T follicular helper cell (primary cell): ENCODE data around the gene ZNF185.
A peak's percentile ranks its signal among the peaks of the same experiment; 100 is the strongest.

Source experiments
- DNase-seq: peaks from one replicate; pipeline ENCODE4 v3.0.0-alpha.2; 2020; ENCODE audit warnings: low read depth

The ZNF185 gene

DNA sequence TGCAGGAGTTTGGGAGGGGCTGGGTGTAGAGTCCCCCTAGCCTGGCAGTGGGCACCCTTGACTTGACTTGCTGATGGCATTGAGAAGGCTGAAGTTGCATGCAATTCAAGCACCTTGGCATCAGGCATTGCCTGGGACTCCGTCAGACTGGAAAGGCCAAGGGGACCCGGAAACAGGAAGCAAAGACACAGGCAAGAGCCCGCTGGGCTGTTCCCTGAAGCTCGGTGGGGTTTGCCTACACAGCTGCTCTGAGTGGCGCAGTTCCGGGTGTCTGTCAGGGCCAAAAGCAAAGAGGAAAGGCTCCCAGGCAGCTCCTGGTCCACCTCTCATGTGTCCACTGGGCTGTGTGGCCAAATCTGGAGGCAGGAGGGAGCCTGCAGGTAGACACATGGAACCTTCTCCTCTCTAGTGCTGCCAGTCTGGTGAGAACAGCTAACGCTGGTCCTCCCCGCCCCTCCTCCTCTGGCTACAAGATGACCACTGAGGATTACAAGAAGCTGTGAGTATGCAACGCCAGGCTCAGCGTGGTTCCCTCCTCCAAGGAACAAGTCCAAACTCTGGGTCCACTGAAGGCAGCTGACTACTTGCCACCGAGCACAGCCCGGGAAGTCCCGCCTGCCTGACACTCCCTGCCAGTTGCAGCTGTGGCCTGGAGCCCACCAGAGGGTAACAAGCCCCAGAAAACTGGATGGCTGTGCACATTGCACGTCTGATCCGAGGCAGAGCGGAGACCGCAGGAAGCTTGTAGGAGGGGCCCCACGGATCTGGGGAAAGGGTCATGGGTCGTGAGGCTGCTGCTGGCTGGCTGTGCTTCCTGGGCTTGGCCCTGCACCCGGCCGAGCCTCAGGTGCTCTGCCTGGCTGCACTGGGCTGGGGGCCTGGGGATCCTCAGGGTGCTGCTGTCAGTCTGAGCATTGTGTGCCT lies 20.1 kb downstream of the ZNF185 start:
- DNase-seq = no peak

DNA sequence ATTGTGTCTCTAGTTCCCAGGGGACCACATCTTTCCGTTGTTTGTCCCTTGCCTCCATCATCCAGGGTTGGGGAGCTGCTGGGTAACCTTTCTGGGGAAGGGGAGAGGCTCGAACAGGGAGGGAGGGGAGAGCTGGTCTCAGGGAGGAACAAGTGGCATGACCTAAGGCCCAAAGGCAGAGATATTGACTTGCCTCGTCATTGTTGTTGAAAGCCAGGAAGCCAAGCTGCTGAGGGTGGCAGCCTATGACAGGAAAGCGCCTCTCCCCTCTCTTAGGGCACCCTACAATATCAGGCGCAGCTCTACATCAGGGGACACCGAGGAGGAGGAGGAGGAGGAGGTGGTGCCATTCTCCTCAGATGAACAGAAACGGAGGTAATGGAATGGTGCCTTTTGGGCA lies 20.8 kb downstream of the ZNF185 start:
- DNase-seq = no peak

DNA sequence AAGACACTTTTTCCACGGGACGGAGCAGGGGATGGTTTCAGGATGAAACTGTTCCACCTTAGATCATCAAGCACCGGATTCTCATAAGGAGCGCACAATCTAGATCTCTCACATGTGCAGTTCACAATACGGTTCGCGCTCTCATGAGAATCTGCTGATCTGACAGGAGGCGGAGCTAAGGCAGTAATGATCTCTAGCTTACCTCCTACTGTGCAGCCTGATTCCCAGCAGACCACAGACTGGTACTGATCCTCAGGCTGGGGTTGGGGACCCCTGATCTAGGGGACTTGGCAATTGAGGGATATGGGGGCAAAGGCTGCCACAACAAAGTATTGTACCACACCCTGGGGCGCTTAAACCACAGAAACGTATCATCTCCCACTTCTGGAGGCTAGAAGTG lies 25.7 kb downstream of the ZNF185 start:
- no peak for DNase-seq

DNA sequence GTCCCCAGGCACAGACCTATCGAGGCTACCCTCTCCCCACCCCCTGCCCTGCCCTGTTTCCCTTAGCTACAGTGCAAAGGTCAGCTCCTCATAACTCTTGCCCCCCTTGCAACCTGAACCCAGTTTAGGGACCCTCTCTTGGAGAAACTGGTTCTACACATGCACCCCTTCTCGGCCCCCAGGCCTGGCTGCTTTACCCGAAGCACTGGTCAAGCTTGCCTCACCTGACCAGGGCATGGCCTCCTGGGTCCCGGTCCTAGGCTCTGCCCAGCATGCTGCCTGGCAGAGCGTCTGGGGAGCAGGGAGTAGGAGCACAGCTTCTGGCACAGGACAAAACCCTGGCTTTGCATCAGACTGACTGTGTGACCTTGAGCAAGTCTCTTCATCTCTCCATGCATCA lies 28.0 kb downstream of the ZNF185 start:
- DNase-seq = no peak

DNA sequence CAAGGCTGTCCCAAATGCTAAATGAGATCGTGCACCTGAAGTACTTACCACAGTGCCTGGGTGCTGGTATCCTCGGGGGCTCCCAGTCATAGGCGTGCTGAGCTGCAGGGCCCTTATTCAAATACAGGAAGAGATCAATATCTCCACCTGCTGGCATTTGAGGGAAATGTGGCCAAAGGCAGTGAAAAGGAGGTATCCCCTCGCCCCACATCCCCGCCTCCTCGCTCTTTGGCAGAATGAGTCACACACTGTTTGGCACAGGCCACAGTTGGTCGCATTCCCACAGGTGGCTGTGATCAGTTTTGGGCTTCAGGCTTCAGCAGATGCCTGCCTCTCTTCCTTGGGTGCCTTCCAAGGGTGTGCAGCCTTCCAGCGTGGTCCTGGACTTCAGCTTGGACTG lies 28.4 kb downstream of the ZNF185 start:
- DNase-seq = no peak

DNA sequence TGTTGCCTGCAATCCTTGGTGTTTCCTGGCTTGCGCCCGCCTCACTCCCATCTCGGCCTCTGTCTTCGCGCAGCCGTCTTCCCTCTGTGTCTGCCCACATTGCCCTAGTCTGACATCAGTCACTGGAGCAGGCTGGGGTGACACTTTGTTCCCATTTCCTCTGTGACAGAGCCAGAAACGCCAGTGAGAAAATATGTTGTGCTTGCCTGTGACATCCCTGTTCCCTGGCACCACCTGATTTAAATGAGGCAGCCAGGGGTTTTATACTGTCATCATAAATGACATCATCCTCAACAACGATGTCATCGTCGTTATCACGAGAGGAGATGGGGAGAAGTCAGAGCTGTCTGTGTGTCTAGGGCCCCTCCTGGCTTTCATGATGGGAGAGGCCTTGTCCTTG lies 29.1 kb downstream of the ZNF185 start:
- DNase-seq = no peak

DNA sequence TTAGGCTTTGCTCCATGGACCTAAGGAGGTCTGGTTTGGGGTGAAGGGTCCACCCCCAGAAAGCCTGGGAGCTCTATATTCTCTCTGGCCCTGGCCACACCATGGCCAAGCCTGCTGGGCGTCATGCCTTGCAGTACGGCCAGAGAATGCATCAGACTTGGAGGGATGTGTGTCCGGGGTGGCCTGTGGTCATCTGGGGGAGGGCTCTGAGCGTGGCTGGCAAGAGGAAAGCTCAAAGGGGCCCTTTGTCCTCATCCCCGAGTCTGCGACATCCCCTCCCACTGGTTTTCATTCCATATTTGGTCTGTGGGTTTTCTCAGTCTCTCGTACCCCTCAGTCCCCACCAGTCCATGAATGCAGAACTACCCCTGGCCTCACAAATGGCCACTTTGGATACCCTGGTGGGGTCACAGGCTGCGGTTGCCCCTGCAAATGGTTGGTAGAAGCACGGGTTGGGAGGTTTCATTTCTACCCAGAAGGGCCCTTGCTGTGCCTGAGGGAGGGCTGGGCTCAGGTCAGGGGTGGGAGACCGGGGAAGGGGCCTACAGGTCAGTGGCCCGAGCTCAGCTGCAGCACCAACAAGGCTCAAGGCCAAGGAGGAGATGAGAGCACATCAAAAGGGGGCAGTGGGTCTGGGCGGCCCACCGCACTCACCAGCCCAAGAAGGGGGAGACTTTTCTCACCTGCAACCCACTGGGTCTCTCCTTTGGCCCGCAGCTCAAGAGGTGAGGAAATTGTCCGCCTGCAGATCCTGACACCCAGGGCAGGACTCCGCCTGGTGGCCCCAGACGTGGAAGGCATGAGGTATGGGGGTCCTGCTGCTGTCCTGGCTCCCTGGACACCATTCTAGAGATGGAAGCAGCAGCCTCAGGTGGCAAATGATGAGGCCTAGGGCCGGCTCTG lies 30.2 kb downstream of the ZNF185 start:
- no peak for DNase-seq

DNA sequence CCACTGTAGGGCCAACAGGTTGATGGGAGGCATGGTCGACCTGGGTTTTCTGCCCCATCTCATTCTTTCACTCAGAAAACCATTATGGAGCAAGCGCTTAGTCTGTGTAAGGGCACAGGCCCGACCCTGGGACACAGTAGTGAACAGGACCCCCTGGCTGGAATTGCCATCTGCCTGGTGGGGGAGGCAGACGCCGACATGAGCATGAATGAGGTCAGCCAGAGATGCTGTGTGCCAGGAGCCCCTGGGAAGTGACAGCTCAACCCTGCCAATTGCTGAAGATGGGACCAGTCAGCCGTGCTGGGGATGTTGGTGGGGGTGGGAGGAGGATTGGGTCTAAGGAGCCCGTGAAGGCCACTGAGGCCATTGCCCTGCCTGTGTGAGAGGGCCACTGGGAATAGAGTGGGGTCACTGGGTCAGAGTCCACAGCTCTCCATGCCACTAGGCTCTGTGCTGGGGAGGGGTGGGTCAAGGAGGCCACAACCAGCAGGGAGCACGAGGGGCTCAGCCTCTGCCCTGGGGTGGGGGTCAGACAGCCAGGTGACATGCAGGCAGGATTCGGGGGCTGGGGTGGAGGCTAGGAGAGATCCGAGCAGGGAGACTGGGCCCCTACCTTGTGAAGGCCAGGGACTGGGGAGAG lies 31.0 kb downstream of the ZNF185 start:
- no peak for DNase-seq

DNA sequence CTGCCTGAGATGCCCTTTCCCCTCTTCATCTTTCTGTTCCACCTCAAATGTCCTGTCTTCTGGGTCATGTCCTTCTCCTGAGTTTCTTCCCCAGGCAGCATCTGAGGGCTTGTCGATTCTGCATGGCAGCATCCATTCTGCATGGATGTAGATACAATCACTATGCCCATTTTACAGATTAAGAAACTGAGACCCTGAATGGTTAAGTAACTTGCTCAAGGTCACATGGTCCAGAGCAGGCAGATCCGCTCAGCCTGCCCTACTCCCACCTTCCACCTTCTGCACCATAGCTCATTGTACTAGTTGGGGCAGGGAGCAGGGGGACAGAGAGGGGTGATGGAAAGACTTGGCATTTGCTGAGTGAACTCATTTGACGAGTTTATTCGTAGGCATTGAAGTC lies 32.0 kb downstream of the ZNF185 start:
- DNase-seq = no peak

DNA sequence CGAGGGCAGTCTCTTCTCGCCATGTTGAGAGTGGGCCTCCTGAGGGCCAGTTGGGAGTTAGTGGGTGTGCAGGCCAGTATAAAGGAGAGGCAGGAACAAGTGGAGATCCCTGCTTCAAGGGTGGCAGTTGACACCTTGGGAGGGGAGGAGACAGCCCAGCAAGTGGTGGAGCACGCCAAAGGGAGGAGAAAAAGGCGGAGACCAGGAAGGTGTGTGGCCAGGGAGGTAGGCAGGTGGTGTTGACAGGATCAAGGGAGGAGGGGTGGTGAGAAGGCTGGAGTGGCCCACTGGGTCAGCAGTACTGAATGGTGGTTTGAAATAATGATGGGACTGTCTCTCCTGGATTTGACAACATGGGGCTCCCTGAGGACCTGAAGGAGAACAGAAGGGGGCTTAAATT lies 32.6 kb downstream of the ZNF185 start:
- no peak for DNase-seq

DNA sequence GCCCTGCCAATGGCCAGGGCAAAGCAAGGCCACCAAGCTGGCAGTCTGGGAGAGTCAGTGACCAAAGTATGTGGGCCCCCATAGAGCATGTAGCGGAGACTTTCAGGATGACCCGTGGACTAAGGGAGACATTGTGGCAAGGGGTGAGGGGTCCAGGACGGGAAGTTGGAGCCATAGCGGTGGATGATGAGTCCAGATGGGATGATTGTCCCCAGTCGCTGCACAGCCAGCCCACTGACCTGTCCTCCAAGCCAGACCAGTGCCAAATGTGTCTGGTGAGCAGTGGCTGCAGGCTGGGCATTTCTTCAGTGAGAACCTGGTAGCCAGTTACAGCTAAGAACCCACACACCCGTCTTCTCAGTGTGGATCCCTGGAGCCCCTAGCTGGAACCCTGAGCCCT lies 34.3 kb downstream of the ZNF185 start:
- no peak for DNase-seq

DNA sequence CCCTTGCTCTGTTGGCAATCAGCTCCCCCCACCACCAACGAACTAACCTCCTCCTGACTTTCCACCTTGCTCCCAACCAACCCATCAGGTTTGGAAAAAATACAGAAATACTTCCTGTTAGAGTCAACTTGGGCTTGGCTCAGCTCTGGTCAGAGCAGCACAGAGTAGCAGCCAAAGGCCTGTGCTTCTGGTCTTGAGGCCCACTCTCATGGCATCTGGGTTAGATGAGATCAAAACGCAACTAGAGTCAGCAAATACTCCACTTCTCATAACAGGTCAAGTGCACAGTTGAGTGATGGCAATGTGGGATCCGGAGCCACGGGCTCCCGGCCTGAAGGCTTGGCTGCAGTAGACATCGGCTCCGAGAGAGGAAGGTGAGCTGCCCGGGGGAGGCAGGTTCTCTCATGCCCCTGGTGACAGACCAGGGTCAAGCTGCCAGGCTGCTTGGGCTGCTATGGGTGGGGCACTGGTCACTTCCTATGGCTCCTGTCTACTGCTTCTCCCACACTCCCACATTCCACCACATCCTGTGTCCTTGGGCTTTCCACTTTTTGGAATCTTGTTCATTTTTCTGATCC lies 34.8 kb downstream of the ZNF185 start:
- no peak for DNase-seq

DNA sequence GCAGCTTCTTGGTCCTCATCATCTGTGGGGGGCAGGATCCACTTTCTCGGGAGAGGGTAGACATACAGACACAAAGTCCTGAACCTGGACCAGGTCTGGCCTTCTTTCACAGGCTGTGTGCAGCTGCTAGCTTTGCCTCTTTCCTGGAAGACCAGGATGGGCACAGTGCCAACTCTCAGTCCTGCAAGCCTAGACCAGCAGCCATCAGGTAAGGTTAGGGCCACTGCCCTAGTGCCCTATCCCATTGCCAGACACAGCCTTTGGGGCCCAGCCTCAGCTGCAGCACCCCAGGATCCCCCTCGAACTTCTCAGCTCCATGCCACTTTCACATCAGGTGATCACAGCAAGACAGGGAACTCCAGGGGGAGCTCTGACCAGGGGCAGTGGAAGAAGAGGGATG lies 38.4 kb downstream of the ZNF185 start:
- DNase-seq = no peak

DNA sequence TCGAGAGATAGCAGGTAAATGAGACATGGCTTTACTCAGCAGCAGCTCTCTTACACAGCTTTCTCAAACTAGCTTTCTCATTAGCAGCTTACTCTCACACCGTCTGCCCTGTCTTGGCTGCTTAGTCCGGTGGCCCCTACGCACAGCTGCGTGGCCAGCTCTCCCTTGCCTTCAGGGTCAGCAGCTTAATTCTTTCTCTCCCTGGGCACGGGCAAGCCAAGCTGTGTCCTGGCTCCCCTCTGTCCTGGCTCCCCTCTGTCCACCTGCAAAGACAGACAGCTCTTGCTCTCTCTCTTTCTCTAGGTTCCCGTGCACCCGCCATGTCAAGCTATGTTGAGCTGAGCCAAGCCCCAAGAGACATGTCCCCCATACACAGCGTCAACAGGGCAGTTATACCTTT lies 39.4 kb downstream of the ZNF185 start:
- DNase-seq = no peak

DNA sequence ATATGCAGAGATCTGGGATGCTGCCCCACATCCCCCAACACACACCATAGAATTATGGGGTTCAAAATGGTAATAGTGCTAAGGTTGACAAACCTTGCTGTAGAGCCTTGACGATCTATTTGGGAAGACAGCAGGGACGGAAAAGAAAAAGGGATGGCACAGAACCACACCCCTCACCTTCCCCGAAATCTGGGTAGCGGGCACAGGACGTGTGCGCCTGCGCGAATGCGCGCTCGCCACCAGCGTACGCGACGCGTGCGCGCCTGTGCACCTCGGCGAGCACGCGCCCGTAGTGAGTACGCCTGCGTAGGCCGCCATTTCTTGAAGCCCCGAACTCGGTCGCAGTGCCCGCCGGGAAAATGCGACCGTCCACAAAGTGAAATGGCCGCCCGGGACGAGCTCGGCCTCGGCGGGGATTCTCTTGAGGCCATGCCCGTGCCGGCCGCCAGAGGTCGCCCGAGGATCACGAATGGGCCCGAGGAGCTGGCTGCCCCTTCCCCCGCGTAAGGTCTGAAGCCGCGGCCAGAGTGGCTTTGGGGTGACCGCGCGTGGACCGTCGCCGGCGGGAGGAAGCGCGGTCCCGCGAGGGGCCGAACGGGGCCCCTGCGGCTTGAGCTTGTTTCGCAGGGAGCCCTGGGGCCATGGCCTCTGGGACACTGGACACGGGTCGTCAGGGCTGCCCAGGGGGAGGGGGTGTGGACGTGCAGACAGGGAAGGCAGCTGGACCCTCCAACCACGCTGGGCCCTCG lies 43.6 kb downstream of the ZNF185 start:
- DNase-seq = peak; percentile 85

DNA sequence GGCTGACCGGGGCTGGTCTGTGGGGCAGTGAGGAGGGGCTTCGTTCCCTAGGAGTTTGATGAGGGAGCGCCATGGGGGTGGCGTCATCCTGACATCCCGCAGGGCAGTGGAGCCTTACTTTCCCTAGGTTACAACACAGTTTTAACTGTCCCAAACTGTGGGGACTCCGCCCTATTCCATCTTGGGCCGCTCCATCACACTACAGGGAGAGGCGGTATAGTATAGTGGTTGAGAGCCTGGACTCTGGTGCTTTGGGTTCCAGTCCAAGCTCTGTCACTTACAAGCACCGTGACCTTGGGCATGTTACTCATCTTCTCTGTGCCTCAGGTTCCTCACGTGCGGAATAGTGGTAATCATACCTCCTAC lies 44.2 kb downstream of the ZNF185 start:
- no peak for DNase-seq

DNA sequence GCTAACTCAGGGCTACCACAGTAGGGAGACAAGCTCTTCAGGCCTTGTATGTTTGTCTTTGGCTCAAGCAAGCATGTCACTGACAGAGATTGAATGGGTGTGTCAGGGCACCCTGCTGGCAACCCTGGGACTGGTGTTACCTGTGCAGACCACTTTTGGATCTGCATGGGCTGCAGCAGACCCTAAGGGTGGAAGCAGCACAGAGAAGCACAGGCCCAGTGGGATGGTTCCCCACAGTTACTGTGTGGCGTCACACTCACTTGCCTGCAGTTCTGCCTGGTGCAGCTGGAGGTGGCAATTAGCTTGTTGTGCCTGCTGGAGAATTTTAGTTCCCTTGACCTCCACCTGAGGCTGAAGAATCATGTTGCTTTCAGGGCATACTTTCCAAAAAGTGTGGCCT lies 46.0 kb downstream of the ZNF185 start:
- DNase-seq = no peak

DNA sequence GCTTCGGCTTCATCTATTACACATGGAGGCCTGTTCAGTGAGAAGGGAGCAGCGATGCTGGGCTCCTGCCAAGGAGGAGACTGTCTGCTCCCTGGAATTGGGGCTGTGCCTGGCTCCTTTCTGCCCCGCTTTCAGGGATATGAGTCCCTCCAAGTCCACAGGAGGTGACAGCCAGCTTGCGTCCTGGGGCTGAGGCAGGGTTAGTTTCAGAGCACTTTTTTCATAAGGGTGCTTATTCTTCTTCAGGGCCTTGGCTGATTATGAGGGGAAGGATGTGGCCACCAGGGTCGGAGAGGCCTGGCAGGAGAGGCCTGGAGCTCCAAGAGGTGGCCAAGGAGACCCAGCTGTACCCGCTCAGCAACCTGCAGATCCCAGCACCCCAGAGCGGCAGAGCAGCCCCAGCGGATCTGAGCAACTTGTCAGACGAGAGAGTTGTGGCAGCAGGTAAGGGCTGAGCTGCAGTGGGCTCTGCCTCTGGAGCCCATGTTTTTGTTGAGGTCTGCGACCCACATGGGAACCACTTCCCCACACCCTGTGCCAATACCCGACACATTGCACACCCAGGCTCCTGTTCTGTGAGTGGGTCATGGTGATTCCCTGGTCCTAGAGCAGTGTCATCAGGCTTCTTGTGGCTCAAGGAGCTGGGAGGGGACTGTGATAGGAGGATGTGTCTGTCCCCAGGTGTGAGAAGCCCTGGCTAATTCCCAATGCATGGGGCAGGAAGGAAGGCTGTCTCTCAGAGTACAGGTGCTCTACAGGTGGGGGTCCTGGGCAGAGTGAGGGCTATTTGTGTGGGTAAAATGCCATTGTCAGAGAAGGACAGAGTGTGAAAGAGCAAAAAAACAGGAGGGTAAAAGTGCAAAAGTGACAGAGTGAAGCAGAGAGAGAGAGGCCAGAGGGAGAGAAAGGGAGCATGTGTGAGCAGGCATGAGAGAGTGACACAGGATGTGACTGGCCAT lies 47.4 kb downstream of the ZNF185 start:
- DNase-seq = no peak

DNA sequence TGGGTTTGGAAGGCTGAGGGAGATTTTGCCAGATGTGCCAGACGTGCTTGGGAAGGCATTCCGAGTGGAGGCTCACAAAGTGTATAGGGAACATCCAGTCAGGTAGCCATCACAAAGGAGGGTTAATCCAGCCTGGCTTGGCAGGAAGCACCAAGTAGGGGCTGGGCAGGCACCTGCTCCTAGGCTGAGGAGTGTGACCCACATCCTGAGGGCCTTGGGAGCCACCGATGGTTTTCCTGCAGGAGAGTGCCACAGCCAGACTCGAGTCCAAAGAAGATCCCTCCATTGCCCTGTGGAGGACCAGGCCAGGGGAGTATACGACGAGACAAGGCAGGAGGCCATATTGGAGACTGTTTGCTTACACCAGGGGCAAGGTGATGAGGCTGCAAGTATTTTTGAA lies 48.8 kb downstream of the ZNF185 start:
- DNase-seq = no peak
